Left renal pelvis (tissue), 4 donors: ENCODE results near the gene ZBTB4. TPM values are rescaled to one million over a fixed set of nuclear protein-coding genes. Genes with fewer than 3 reads are reported as not detected.

Source experiments
- DNase-seq, 4 donors: peaks; one replicate each; pipeline ENCODE4 v3.0.0-alpha.2; 2013; ENCODE audit warnings: low read depth in 4 of 4, low spot score in 3 of 4
- polyA plus RNA-seq, 4 donors: library from polyadenylated mRNA; unstranded; fragments of 120-200 nt; gene quantifications; one replicate each; pipeline ENCODE4 v1.2.1, GENCODE V29; 2013; ENCODE audit not compliant: insufficient read length in 4 of 4

Gene ZBTB4
- polyA plus RNA-seq, 4 donors: 36.1 to 46.1 (median 43.4) TPM

DNA sequence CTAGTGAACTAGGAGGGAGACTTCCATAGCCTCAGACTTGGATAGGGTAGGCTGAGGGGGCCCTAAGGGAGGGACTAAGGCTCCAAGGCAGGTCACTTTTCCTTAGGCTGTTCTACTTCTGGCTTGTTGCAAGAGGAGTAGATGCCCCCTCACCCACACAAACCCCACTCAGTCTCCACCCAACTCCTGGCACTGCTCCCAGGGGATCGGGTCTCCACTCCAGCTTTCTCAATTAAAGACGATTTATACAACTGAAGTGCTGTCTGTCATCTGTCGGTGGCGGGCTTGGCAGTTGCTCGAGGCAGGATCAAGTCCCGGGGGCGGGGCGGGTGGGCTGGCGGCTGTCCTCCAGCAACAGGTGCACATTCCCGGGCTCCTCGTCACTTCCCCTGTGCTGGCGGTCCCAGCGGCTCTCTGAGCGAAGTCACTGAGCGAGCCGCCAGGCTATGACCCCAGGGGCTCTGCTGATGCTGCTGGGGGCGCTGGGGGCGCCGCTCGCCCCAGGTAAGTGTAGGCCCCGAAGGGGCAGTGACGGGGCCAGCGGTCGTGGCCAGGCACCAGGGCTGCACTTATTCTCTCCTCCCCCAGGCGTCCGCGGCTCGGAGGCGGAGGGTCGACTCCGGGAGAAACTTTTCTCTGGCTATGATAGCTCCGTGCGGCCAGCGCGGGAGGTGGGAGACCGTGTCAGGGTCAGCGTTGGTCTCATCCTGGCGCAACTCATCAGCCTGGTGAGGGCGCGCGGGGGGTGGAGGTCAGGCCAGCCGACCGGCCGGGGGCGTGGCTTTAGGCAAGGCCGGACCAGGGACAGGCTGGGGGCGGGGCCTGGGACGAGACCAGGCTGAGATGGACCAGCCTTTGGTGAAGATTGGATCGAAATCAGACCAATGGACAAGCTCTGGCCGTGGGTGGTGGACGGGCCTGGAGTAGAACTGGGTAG is 34.5 kb downstream of the ZBTB4 start, which contains the start of gene CHRNB1:
TSS of gene CHRNB1 (plus strand) at position 380 of the 937 bp plus-strand sequence. CDS start at position 447, 67 bp downstream.
- no peak for DNase-seq

DNA sequence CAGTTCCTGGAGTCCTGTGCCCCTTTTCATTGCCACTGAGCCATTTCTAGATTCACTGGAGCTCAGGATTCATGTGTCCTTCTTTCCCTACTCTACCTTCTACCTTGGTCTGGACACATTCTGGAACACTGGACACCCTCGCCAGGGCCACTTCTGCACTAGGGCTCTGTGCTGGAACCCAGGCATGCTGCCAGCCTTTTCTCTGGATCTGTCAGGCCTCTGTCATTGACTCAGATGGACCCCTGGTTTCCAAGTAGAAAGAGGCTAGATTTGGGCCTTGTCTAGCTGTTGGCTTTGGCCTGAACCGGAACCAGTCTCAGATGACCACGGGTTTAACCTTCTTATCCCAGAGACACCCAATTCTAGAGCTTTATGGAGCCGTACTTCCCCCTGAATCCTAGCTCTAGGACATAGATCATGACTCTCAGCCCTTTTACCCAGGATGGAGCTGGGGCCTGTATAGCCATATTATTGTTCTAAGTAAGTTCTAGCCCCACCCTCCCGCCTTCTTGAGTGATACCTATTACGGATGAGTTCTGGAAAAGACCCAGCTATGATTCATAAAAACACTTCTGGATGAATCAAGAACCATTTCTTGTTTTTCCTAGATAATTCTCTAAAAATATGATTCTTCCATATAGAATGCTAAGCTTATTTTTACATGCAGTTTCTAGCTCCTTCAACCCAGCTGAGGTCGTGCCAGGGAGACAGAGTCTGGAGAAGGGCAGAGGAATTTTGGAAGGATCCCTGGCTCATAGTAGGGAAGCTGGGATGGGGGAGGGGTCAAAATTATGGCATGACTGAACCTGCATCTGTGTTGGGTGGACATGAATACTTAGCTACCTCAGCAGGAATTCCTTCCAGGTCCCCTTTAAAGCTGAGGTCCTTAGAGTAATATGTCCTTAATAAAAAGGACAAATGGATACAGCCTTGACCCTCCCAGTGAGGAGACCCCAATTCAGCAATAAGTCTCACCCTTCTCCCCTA is 35.6 kb downstream of the ZBTB4 start:
- no peak for DNase-seq

DNA sequence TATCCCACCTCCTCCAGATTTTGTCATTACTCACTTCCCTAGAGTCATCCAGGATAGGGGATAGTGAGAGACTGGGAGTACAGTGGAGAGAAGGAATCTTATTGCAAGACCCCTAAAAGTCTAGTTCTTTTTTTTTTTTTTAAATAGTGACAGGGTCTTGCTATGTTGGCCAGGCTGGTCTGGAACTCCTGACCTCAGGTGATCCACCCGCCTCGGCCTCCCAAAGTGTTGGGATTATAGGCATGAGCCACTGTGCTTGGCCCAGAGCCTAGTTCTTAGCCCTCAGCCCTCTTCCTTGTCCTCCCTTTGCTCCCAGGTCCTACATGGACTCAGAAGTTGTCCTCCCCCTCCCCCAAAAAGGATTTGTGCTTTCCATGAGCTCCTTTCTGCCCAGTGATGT is 37.3 kb downstream of the ZBTB4 start:
- no peak for DNase-seq

DNA sequence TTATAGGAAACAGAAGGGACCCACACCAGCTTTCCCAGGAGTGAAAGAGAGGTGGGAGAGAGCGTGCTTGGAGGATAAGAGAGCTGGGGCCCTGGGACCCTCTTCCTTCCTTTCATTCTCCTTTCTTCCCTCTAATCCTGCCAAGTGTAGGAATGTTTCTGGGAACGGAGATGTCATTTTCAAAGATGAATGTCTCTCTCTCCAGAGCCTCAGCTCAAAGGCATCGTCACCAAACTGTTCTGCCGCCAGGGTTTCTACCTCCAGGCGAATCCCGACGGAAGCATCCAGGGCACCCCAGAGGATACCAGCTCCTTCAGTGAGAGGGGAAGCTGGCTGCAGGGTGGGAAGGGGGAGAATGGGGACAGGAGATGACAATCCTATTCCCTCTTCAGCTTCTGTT is 38.2 kb downstream of the ZBTB4 start:
- DNase-seq: no peak

GRCh38 chr17:7440834-7441195 is 38.6 kb downstream of the ZBTB4 start:
- peak in 1 of 4 donors; percentile 14 for DNase-seq

DNA sequence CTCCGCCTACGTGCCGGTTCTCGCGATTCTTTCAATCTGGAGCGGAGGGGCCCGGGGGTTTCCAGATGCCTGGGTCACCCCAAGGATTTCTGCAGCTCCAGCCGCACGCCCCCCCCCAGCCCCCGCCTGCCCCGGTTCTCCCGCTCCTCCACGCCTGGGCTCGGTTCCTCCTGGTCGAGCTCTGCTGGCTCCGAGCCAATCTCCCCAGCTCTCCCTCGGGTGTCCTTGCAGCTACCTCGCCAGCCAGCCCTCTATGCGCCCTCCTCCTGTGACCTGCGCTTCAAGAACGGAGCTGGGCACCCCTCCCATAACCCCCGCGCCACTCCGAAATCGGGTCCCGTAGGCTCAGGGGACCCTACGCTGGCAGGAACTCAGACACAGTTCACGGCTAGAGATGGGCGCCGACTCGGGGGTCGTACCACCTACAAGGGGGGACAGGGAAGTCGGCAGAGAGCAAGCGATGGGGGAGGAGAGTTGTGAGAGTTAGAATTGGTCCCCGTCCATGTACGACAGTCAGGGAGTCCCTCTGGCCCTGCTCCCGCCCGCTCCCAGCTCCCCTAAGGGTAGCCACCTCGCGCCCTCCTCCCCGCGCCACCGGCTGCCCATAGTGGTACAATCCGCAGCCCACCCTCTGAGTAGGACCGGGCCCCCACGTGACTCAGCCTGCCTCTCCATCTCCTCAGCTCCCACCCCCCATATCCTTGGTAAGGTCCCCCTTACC is 39.2 kb downstream of the ZBTB4 start:
- peak in 1 of 4 donors; percentile 36 for DNase-seq

GRCh38 chr17:7439462-7440112 is 39.8 kb downstream of the ZBTB4 start, which contains the start of gene FGF11:
Gene FGF11 (plus strand): TSS chr17:7439512. CDS start chr17:7439621, 109 bp downstream.
- no peak for DNase-seq

DNA sequence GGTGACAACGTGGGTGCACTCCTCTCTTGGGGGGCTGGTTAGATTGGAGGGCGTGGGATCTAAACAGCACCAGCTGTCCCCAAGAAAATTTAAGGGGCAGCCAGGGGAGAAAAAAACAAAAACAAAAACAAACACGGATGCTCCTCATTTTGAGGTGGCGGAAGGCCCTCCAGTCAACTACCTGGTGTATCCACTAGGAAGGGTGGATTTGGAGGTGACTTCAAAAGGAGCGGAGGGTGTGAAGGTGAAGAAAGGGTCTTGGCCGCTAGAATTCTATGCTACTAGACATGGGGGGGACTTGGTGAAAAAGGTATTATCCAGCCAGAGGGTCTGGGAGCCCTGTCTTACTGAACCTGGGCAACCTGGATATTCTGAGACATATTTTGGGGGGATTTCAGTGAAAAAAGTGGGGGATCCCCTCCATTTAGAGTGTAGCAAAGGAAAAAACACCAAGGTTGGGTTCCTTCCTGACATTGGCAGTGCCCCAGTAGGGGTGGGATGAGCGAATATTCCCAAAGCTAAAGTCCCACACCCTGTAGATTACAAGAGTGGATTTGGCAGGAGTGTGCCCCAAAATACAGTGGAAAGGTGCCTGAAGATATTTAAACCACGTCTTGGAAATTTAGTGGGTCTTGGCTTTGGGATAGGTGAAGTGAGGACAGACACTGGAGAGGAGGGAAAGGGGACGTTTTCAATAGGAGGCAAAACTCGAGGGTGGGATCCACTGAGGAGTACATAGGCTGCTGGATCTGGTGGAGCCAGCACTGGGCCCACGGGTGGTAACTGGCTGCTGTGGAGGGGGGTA is 40.6 kb downstream of the ZBTB4 start:
- DNase-seq: no peak

DNA sequence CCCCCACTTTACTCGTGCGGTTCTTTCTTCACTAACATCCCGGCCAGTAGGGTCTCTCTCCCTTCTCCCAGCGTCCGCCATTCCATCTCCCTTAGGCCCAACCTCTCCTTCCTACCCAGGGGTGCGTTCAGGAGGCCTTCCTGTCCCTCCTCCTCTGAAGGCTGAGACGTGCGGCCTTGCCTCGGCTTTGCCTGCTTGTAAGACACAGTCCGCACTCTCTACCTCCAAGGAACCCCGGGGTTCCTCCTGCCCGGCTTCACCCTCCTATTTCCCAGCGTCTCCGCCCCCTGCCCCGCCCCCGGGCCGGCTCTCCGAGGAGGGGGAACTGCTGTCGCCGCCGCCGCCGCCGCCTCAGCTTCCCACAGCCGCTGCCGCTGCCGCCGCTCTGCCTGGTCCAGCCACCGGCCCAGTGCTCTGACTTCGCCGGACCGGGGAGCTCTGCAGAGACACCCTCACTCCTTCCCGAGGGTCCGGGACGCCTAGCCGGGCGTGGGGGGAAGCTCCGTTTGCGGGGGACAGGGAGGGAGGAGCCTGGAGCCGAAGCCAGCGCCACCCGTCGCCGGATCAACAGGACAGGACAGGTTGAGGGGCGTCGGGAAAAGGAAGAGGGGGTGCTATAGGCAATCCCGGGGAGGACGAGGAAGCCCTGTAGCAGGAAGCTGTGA is 41.3 kb downstream of the ZBTB4 start:
- DNase-seq: peak in 1 of 4 donors; percentile 24

GRCh38 chr17:7437369-7437863 is 42.0 kb downstream of the ZBTB4 start:
- no peak for DNase-seq

- peak in 1 of 4 donors; percentile 71 for DNase-seq
Measured at GRCh38 chr17:7436556-7437368, 42.7 kb downstream of the ZBTB4 start.

- peak in 1 of 4 donors; percentile 9 for DNase-seq
Measured at GRCh38 chr17:7435676-7436555, 43.5 kb downstream of the ZBTB4 start.

- no peak for DNase-seq
Measured at GRCh38 chr17:7432296-7432695, 47.1 kb downstream of the ZBTB4 start.

GRCh38 chr17:7431231-7431630 is 48.2 kb downstream of the ZBTB4 start:
- DNase-seq: no peak

DNA sequence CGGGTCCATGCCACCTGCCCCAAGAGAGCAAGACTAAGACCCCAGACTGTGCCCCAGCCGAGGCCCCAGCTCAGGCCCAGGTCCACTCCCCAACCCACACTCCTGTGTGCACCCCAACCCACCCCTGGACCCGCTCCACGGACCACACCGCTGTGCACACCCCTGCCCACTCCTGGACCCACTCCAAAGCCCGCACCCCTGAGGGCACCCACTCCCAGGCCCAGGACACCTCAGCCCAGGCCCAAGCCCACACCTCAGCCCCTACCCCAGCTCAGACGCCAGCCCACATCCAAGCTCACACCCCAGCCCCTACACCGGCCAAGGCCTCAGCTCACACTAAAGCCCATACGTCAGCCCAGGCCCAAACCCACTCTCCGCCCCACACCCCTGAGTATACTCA is 49.7 kb downstream of the ZBTB4 start:
- DNase-seq: no peak

DNA sequence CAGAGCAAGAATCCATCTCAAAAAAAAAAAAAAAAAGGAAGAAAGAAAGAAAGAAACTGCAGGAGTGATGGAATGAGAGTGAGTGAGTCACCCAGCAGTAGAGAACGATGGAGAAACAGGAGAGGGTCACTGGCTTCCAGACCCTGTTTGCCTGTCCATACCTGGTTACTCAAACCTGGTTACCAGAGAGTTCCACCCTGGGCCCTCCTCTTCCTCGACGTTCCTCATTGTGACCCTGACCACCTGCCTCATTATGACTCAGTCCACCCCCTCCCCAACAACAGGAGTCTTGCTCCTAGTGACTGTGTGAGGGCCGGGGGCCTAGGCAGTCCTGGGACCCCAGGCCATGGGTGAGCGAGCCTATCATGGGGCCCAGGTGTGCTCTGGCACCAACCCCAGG is 50.9 kb downstream of the ZBTB4 start, which contains the start of gene SPEM3:
TSS of gene SPEM3 (plus strand) at position 301 of the 400 bp plus-strand sequence. CDS start at position 347, 46 bp downstream.
- DNase-seq: no peak
